ENCODE results near the gene FAM210B.

DNA sequence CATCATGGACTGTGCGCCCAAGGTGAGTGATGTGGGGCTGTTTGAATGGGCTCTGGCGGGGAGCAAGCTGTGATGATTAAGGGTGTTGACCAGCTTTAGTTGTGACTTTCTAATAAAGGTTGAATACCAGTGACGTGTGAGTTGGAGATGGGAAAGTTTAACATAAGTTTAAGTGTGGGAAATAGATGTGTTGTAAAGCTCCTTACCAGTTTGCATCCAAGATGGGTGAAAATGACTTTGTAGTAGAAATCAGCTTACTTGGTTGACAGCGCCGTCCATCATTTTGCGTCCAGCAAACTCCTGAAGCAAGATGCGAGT, 53.7 kb downstream of the FAM210B start:
- TF ChIP-seq POLR2A (IDR thresholded peaks at IDR 0.05) (no peak), CTCF (IDR thresholded peaks at IDR 0.05) (no peak)

Data from heart left ventricle (tissue), 13 donors.